Stimulated activated naive CD4-positive, alpha-beta T cell (primary cell): ENCODE data around the gene THOC5.
"Not testable (repeated sequence)": the region's sequence is repeated elsewhere in the genome, so short reads cannot be mapped to it uniquely, and the experiment has no call there.

Source experiments
- DNase-seq, 6 experiments: peaks; one replicate each; lab custom pipeline; 2025; lab: John Stamatoyannopoulos, UW

Gene THOC5

GRCh38 chr22:29559853-29560252 is 6.3 kb upstream of the THOC5 start:
- no peak for DNase-seq

- DNase-seq: no peak
Observed at GRCh38 chr22:29559030-29559429, 5.5 kb upstream of the THOC5 start.

GRCh38 chr22:29555065-29555644 is 1.6 kb upstream of the THOC5 start:
- DNase-seq: no peak

- DNase-seq: not testable (repeated sequence)
Observed at GRCh38 chr22:29552357-29552756, 1.2 kb downstream of the THOC5 start.

GRCh38 chr22:29550005-29550404 is 3.6 kb downstream of the THOC5 start:
- no peak for DNase-seq

GRCh38 chr22:29545045-29545444 is 8.5 kb downstream of the THOC5 start:
- not testable (repeated sequence) for DNase-seq

GRCh38 chr22:29541845-29542244 is 11.7 kb downstream of the THOC5 start:
- no peak for DNase-seq

GRCh38 chr22:29539105-29539504 is 14.5 kb downstream of the THOC5 start:
- no peak for DNase-seq

GRCh38 chr22:29536411-29536810 is 17.1 kb downstream of the THOC5 start:
- no peak for DNase-seq

- no peak for DNase-seq
Observed at GRCh38 chr22:29531419-29531818, 22.1 kb downstream of the THOC5 start.

- no peak for DNase-seq
Observed at GRCh38 chr22:29530716-29531115, 22.8 kb downstream of the THOC5 start.

- DNase-seq: no peak
Observed at GRCh38 chr22:29528144-29528543, 25.4 kb downstream of the THOC5 start.

GRCh38 chr22:29524442-29525191 is 28.9 kb downstream of the THOC5 start:
- DNase-seq: peak in 1 of 6 experiments; percentile 1

- DNase-seq: no peak
Observed at GRCh38 chr22:29523761-29524160, 29.8 kb downstream of the THOC5 start.

GRCh38 chr22:29521526-29521925 is 32.0 kb downstream of the THOC5 start:
- no peak for DNase-seq

GRCh38 chr22:29520851-29521250 is 32.7 kb downstream of the THOC5 start:
- no peak for DNase-seq

GRCh38 chr22:29519996-29520395 is 33.6 kb downstream of the THOC5 start:
- no peak for DNase-seq

GRCh38 chr22:29518427-29518826 is 35.1 kb downstream of the THOC5 start:
- DNase-seq: no peak

GRCh38 chr22:29517215-29517908 is 36.2 kb downstream of the THOC5 start:
- DNase-seq: no peak

GRCh38 chr22:29512031-29512430 is 41.5 kb downstream of the THOC5 start:
- DNase-seq: no peak

GRCh38 chr22:29511126-29511862 is 42.3 kb downstream of the THOC5 start:
- DNase-seq: no peak

GRCh38 chr22:29510542-29510941 is 43.0 kb downstream of the THOC5 start:
- no peak for DNase-seq
